ENCODE data around the gene CHMP1A. TPM values are rescaled to one million over a fixed set of nuclear protein-coding genes. Genes with fewer than 3 reads are reported as not detected.
"Not testable (repeated sequence)": the region's sequence is repeated elsewhere in the genome, so short reads cannot be mapped to it uniquely, and the experiment has no call there.

Gene CHMP1A
- total RNA-seq, 4 donors from 2014 or later: 54.5 to 101 (median 82.2) TPM

DNA sequence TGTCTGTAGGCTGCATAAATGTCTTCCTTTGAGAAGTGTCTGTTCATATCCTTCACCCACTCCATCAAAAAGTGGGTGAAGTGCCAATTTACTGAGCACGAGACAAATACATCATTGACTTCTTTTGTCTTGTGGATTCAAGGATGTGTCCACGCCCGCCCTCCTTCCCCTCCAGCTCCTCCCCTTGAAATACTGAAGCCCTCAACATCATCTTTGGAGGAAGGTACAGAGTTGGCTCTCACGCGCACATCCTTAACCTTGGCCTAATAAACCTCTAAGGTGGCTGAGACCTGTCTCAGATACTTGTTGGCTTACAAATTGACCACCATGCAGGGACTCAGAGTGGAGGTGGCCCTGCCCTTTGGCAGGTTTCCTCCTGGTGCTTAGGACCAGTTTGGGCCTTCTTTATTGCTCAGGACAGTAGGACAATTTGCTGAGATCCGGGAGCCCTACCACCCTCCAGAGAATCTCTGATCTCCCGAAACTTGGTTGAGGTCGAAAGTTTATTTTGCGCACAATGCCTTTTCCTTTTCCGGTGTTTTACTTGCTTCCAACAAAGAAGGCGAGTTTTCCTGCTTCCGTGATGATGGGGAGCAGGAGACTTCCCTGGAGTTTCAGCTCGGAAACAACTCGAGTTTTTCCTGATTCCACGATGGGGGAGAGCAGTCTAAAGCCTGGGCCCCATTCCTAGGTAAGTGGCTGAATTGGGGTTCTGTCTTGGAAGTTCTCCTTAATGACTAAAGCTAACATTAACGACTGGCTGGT is 14.9 kb upstream of the CHMP1A start:
- Histone ChIP-seq H3K4me3 (no peak overlapping the region), H3K27me3 (no peaks in the 10 kb centered on the region), H3K9me3 (no peaks in the 10 kb centered on the region), H3K36me3 (no peaks in the 10 kb centered on the region), H3K4me1 (no peaks in the 10 kb centered on the region), H3K27ac (no peak overlapping the region)
- no peak for TF ChIP-seq POLR2AphosphoS5 (IDR thresholded peaks at IDR 0.05)
- no peak for TF ChIP-seq EP300 (IDR thresholded peaks at IDR 0.05)
- ATAC-seq: no peak
- WGBS, 2 donors (ENCODE audit: low coverage in 1 of 2): 64 to 80% methylated on average over 2 to 14 of the region's 16 CpGs

DNA sequence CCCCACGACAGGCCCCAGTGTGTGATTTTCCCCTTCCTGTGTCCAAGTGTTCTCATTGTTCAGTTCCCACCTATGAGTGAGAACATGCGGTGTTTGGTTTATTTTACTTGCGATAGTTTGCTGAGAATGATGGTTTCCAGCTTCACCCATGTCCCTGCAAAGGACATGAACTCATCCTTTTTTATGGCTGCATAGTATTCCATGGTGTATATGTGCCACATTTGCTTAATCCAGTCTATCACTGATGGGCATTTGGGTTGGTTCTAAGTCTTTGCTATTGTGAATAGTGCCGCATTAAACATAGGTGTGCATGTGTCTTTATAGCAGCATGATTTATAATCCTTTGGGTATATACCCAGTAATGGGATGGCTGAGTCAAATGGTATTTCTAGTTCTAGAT is 14.1 kb upstream of the CHMP1A start:
- H3K4me1 ChIP-seq, H3K36me3 ChIP-seq, H3K9me3 ChIP-seq, ATAC-seq, H3K4me3 ChIP-seq, H3K27me3 ChIP-seq, H3K27ac ChIP-seq: not testable (repeated sequence)
- WGBS, 2 donors (ENCODE audit: low coverage in 1 of 2): 62 to 95% methylated on average over 3 to 4 of the region's 4 CpGs

DNA sequence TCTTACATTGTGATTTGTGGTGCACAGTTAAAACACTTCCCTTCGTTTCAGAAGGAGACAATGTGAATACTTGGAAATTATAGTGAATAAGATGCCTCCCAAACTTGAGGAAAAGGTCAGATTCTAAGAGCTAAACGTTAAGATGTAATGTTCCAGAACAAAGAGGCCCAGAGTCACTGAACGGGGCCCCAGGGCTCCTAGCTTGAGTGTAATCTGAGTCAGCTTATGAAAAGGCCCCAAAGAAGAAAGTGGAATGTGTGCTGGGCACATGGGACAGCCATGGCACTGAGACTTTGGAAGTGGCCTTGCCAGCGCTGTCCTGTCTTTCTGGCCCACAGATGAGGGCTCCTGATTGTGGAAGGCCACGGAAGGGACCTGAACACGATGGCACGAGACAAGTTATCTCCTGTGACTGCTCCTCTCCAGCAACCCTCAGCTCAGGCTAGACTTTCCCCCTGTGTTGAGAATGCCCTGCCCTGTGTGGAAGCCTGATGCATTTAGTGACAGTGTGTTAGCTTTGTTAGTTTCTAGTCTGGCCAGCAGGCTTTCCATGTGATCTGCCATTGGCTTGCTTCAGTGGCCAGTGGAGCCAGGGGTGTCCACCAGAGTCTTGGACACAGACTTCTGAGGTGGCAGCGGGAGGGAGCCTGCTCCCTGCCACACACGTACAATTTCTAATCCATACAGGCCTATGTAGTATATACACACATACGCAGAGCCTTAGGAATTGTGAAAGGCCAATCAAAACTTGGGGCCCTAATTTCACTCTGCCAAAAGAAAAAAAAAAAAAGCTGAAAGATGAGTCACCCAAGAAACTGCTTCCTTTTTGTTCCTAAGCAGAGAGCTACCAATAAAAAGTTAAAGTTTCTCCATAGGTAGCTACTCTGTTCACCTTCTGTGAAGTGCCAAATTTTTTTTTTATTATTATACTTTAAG is 13.3 kb upstream of the CHMP1A start:
- 65 to 67% methylated on average over 6 to 9 of the region's 10 CpGs for WGBS, 2 donors (ENCODE audit: low coverage in 1 of 2)
- Histone ChIP-seq H3K27ac (no peak overlapping the region), H3K4me1 (no peaks in the 10 kb centered on the region), H3K36me3 (no peaks in the 10 kb centered on the region), H3K27me3 (no peaks in the 10 kb centered on the region), H3K9me3 (no peaks in the 10 kb centered on the region), H3K4me3 (no peak overlapping the region)
- no peak for TF ChIP-seq EP300 (IDR thresholded peaks at IDR 0.05)
- TF ChIP-seq POLR2AphosphoS5 (IDR thresholded peaks at IDR 0.05): no peak
- TF ChIP-seq, protein P1, sequence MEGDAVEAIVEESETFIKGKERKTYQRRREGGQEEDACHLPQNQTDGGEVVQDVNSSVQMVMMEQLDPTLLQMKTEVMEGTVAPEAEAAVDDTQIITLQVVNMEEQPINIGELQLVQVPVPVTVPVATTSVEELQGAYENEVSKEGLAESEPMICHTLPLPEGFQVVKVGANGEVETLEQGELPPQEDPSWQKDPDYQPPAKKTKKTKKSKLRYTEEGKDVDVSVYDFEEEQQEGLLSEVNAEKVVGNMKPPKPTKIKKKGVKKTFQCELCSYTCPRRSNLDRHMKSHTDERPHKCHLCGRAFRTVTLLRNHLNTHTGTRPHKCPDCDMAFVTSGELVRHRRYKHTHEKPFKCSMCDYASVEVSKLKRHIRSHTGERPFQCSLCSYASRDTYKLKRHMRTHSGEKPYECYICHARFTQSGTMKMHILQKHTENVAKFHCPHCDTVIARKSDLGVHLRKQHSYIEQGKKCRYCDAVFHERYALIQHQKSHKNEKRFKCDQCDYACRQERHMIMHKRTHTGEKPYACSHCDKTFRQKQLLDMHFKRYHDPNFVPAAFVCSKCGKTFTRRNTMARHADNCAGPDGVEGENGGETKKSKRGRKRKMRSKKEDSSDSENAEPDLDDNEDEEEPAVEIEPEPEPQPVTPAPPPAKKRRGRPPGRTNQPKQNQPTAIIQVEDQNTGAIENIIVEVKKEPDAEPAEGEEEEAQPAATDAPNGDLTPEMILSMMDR (IDR thresholded peaks at IDR 0.05): no peak
- TF ChIP-seq POLR2A (IDR thresholded peaks at IDR 0.05): no peak
- no peak for ATAC-seq

DNA sequence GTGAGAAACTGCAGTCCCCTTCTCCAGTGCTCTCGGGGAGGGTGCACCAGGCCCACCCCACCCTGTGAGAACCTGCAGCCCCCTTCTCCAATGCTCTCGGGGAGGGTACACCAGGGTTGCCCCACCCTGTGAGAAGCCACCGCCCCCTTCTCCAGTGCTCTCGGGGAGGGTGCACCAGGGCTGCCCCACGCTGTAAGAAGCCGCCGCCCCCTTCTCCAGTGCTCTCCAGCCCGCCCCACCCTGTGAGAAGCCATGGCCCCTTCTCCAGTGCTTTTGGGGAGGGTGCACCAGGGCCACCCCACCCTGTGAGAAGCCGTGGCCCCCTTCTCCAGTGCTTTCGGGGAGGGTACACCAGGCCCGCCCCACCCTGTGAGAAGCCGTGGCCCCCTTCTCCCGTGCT is 12.2 kb upstream of the CHMP1A start:
- TF ChIP-seq EP300 (IDR thresholded peaks at IDR 0.05) (no peak), POLR2A (IDR thresholded peaks at IDR 0.05) (no peak), POLR2AphosphoS5 (IDR thresholded peaks at IDR 0.05) (no peak)
- TF ChIP-seq, protein P1 (IDR thresholded peaks at IDR 0.05): no peak
- 100% methylated on average over 2 of the region's 13 CpGs; no CpG with 5 or more reads in 1 of the 2 donors for WGBS, 2 donors (ENCODE audit: low coverage in 1 of 2)
- Histone ChIP-seq H3K36me3 (peaks cover 0 to 2% of the 10 kb centered on the region in 2 donors), H3K4me3 (no peak overlapping the region), H3K27me3 (no peaks in the 10 kb centered on the region), H3K9me3 (no peaks in the 10 kb centered on the region), H3K27ac (no peak overlapping the region), H3K4me1 (no peaks in the 10 kb centered on the region)
- ATAC-seq: no peak

DNA sequence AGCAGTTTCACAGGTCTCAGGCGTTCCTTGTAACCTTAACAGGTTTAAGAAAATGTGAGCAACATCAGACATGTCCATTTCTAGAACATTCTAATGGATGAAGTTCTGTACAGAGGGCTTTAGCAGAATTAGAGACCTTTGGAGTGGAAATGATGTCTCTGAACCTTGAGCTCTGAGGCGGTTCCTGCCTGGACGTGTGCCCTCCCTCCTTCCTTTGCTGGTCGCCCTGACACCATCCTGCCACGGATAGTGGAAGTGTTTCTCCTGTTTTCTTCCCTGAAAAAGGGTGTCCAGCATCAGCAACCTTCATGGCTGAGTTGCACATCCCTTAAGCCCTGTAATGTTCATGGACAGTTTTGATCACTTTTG is 11.3 kb upstream of the CHMP1A start:
- 39 to 66% methylated on average over 4 of the region's 5 CpGs for WGBS, 2 donors (ENCODE audit: low coverage in 1 of 2)
- TF ChIP-seq POLR2A (IDR thresholded peaks at IDR 0.05): no peak
- TF ChIP-seq POLR2AphosphoS5 (IDR thresholded peaks at IDR 0.05): no peak
- TF ChIP-seq EP300 (IDR thresholded peaks at IDR 0.05): no peak
- TF ChIP-seq, protein P1 (IDR thresholded peaks at IDR 0.05): no peak
- Histone ChIP-seq H3K9me3 (no peaks in the 10 kb centered on the region), H3K27me3 (no peaks in the 10 kb centered on the region), H3K36me3 (peaks cover 0 to 8% of the 10 kb centered on the region in 2 donors), H3K27ac (no peak overlapping the region), H3K4me3 (no peak overlapping the region), H3K4me1 (no peaks in the 10 kb centered on the region)
- no peak for ATAC-seq
